ENCODE results near the gene CAPZA2. TPM values are rescaled to one million over a fixed set of nuclear protein-coding genes. Genes with fewer than 3 reads are reported as not detected.

Gene CAPZA2
- total and polyA plus RNA-seq, 9 of the 15 experiments (the other 6 are each of a cell fraction or from before 2014, with no cell fraction given) = 67.0 to 524 (median 176) TPM

- no peak for TF ChIP-seq STAT5A (IDR thresholded peaks at IDR 0.05; ENCODE audit: borderline replicate concordance, low read length)
- peak; percentile 99 for TF ChIP-seq VEZF1 (CRISPR knock-in tag; IDR thresholded peaks at IDR 0.05)
- TF ChIP-seq HDAC8 (tag; IDR thresholded peaks at IDR 0.05) = no peak
- peak; percentile 1; the same call in 1 of the 2 replicates for TF ChIP-seq CHD2 (IDR thresholded peaks at IDR 0.05; ENCODE audit: low read depth, low read length)
- TF ChIP-seq POLR2B (IDR thresholded peaks at IDR 0.05; ENCODE audit: low read depth, partially characterized antibody) = peak; percentile 91
- TF ChIP-seq EP400 (IDR thresholded peaks at IDR 0.05) = peak; percentile 70; the same call in 1 of the 2 replicates
- no peak for TF ChIP-seq ARID3A (IDR thresholded peaks at IDR 0.05; ENCODE audit: borderline replicate concordance, low read depth, low read length)
- TF ChIP-seq ZNF644 (tag; IDR thresholded peaks at IDR 0.05; ENCODE audit: low read depth) = peak; percentile 56; the same call in 1 of the 2 replicates
- TF ChIP-seq ZNF124 (CRISPR knock-in tag; IDR thresholded peaks at IDR 0.05) = no peak
- peak; percentile 85 for TF ChIP-seq ZFX (CRISPR knock-in tag; IDR thresholded peaks at IDR 0.05)
- TF ChIP-seq ZNF395 (CRISPR knock-in tag; IDR thresholded peaks at IDR 0.05) = peak; percentile 73
- no peak for TF ChIP-seq HOMEZ (CRISPR knock-in tag; IDR thresholded peaks at IDR 0.05)
- TF ChIP-seq FOXO4 (CRISPR knock-in tag; IDR thresholded peaks at IDR 0.05) = no peak
- TF ChIP-seq KLF6 (CRISPR knock-in tag; IDR thresholded peaks at IDR 0.05; ENCODE audit: borderline replicate concordance) = 0 out of 2 replicates have a peak, but pooled peaks have one; percentile 27
- TF ChIP-seq ATF2 (CRISPR knock-in tag; IDR thresholded peaks at IDR 0.05) = no peak
Observed at GRCh38 chr7:116862234-116862950, at the start of gene CAPZA2 (continued).

All from K562 (cell line).